Measurements from ENCODE around the gene AP3S2.

The AP3S2 gene

GRCh38 chr15:89817701-89818280, 76.0 kb downstream of the AP3S2 start:
- TF ChIP-seq CTCF (conservative IDR thresholded peaks at IDR 0.05), result no peak

GRCh38 chr15:89815769-89816168, 78.0 kb downstream of the AP3S2 start:
- H3K27ac ChIP-seq, result no peak overlapping the region
- no peak for TF ChIP-seq CTCF (conservative IDR thresholded peaks at IDR 0.05)

More at GRCh38 chr15:89817701-89818280, 76.0 kb downstream of the AP3S2 start:
- H3K27ac ChIP-seq, result peak overlapping the region; percentile 27; the same call in 1 of the 2 replicates

GRCh38 chr15:89814112-89814742, 79.6 kb downstream of the AP3S2 start:
- TF ChIP-seq CTCF (conservative IDR thresholded peaks at IDR 0.05), result no peak
- H3K27ac ChIP-seq, result no peak overlapping the region

- H3K27ac ChIP-seq, result peak overlapping the region; percentile 98; the same call in 1 of the 2 replicates
- TF ChIP-seq CTCF (conservative IDR thresholded peaks at IDR 0.05), result no peak
Observed at GRCh38 chr15:89813381-89814111, 80.2 kb downstream of the AP3S2 start.

- no peak for TF ChIP-seq CTCF (conservative IDR thresholded peaks at IDR 0.05)
- peak overlapping the region; percentile 98 for H3K27ac ChIP-seq
Observed at GRCh38 chr15:89812847-89813320, 80.9 kb downstream of the AP3S2 start.

GRCh38 chr15:89812011-89812846, 81.6 kb downstream of the AP3S2 start:
- H3K27ac ChIP-seq, result peak overlapping the region; percentile 98
- TF ChIP-seq CTCF (conservative IDR thresholded peaks at IDR 0.05), result no peak

All from VCaP (cell line).